Mesenchymal stem cell (in vitro differentiated cells and primary cell): Measurements from ENCODE around the gene TLX2.

Experiments used
- DNase-seq: peaks from one replicate; pipeline ENCODE4 v3.0.0-alpha.2; 2013
- H2AFZ ChIP-seq: one replicate; pipeline ENCODE4 v1.6.1; 2013; ENCODE audit warnings: low read depth, mild to moderate bottlenecking, control low read depth, inconsistent platforms, low read length, moderate library complexity
- H2AK5ac ChIP-seq: 2 replicates; pipeline ENCODE4 v1.6.1; 2013; ENCODE audit warnings: low read length, moderate library complexity, mild to moderate bottlenecking, inconsistent platforms; ENCODE audit not compliant: severe bottlenecking
- H2BK120ac ChIP-seq: one replicate; pipeline ENCODE4 v1.6.1; 2013; ENCODE audit warnings: low read depth, mild to moderate bottlenecking, inconsistent platforms, low read length, moderate library complexity
- H2BK12ac ChIP-seq, 2 experiments: one replicate each; pipeline ENCODE4 v1.6.1; 2013; ENCODE audit warnings: inconsistent platforms in 2 of 2, low read length in 2 of 2, mild to moderate bottlenecking in 2 of 2, moderate library complexity in 2 of 2, control low read depth in 1 of 2
- H2BK15ac ChIP-seq: one replicate; pipeline ENCODE4 v1.6.1; 2013; ENCODE audit warnings: mild to moderate bottlenecking, low read depth, inconsistent platforms; ENCODE audit not compliant: poor library complexity, severe bottlenecking
- H2BK5ac ChIP-seq: 2 replicates; pipeline ENCODE4 v1.6.1; 2013; ENCODE audit warnings: low read depth, mild to moderate bottlenecking, low read length, control low read depth, inconsistent platforms; ENCODE audit not compliant: poor library complexity, severe bottlenecking
- H3K14ac ChIP-seq, 2 experiments: one replicate each; pipeline ENCODE4 v1.6.1; 2013; ENCODE audit warnings: inconsistent platforms in 2 of 2, low read length in 2 of 2, control low read depth in 1 of 2, mild to moderate bottlenecking in 1 of 2, moderate library complexity in 1 of 2
- H3K18ac ChIP-seq, 2 experiments: one replicate each; pipeline ENCODE4 v1.6.1; 2013; ENCODE audit warnings: inconsistent platforms in 2 of 2, low read length in 2 of 2, control low read depth in 1 of 2, low read depth in 1 of 2, mild to moderate bottlenecking in 1 of 2
- H3K23ac ChIP-seq, 2 experiments: one replicate each; pipeline ENCODE4 v1.6.1; 2013; ENCODE audit warnings: inconsistent platforms in 2 of 2, low read length in 2 of 2, mild to moderate bottlenecking in 2 of 2, moderate library complexity in 2 of 2, control low read depth in 1 of 2
- H3K27ac ChIP-seq: 2 replicates; pipeline ENCODE4 v1.5.1; 2013; ENCODE audit warnings: mild to moderate bottlenecking, moderate library complexity, low read length, control low read depth, inconsistent platforms; ENCODE audit not compliant: poor library complexity, severe bottlenecking
- H3K27me3 ChIP-seq, 2 experiments: 2 replicates each; pipeline versions ENCODE4 v1.6.1 to v1.7.0; 2013; ENCODE audit warnings: low read length in 2 of 2, mild to moderate bottlenecking in 2 of 2, moderate library complexity in 2 of 2, control low read depth in 1 of 2, inconsistent platforms in 1 of 2; ENCODE audit not compliant: control insufficient read depth in 1 of 2, insufficient read depth in 1 of 2
- H3K36me3 ChIP-seq, 2 experiments: 2 replicates each; pipeline versions ENCODE4 v1.6.1 to v1.7.0; 2013; ENCODE audit warnings: low read length in 2 of 2, control low read depth in 1 of 2, inconsistent platforms in 1 of 2, low read depth in 1 of 2, mild to moderate bottlenecking in 1 of 2; ENCODE audit not compliant: insufficient read depth in 2 of 2, control insufficient read depth in 1 of 2
- H3K4ac ChIP-seq, 2 experiments: one replicate each; pipeline ENCODE4 v1.6.1; 2013; ENCODE audit warnings: inconsistent platforms in 2 of 2, low read length in 2 of 2, mild to moderate bottlenecking in 2 of 2, moderate library complexity in 2 of 2, control low read depth in 1 of 2, low read depth in 1 of 2
- H3K4me1 ChIP-seq: 2 replicates; pipeline ENCODE4 v1.6.1; 2013; ENCODE audit warnings: low read depth, low read length, control low read depth; ENCODE audit not compliant: control insufficient read depth, insufficient read depth
- H3K4me2 ChIP-seq: 2 replicates; pipeline ENCODE4 v1.6.1; 2013; ENCODE audit warnings: low read length, mild to moderate bottlenecking, inconsistent platforms; ENCODE audit not compliant: poor library complexity, severe bottlenecking
- H3K4me3 ChIP-seq, 2 experiments: 2 replicates each; pipeline versions ENCODE4 v1.5.1 to v1.7.0; 2013; ENCODE audit warnings: low read length in 2 of 2, mild to moderate bottlenecking in 2 of 2, control low read depth in 1 of 2, low read depth in 1 of 2; ENCODE audit not compliant: insufficient read depth in 1 of 2
- H3K79me1 ChIP-seq: replicated peaks from 2 replicates; pipeline ENCODE4 v1.6.1; 2013; ENCODE audit warnings: mild to moderate bottlenecking, control low read depth, low read length, inconsistent platforms; ENCODE audit not compliant: poor library complexity, severe bottlenecking
- H3K9ac ChIP-seq: 2 replicates; pipeline ENCODE4 v1.7.0; 2013; ENCODE audit warnings: mild to moderate bottlenecking, low read length, moderate library complexity
- H3K9me3 ChIP-seq: 2 replicates; pipeline ENCODE4 v1.7.0; 2013; ENCODE audit warnings: mild to moderate bottlenecking, low read length; ENCODE audit not compliant: control insufficient read depth
- H4K8ac ChIP-seq: one replicate; pipeline ENCODE4 v1.6.1; 2013; ENCODE audit warnings: inconsistent platforms, mild to moderate bottlenecking, low read length, moderate library complexity
- H4K91ac ChIP-seq: one replicate; pipeline ENCODE4 v1.6.1; 2013; ENCODE audit warnings: mild to moderate bottlenecking, low read length, inconsistent platforms
- WGBS: methylation state at CpG from one replicate; pipeline ENCODE4 v1.1.7; 2013; ENCODE audit warnings: mixed read lengths; 5-methylcytosine and 5-hydroxymethylcytosine counted together

Gene TLX2

DNA sequence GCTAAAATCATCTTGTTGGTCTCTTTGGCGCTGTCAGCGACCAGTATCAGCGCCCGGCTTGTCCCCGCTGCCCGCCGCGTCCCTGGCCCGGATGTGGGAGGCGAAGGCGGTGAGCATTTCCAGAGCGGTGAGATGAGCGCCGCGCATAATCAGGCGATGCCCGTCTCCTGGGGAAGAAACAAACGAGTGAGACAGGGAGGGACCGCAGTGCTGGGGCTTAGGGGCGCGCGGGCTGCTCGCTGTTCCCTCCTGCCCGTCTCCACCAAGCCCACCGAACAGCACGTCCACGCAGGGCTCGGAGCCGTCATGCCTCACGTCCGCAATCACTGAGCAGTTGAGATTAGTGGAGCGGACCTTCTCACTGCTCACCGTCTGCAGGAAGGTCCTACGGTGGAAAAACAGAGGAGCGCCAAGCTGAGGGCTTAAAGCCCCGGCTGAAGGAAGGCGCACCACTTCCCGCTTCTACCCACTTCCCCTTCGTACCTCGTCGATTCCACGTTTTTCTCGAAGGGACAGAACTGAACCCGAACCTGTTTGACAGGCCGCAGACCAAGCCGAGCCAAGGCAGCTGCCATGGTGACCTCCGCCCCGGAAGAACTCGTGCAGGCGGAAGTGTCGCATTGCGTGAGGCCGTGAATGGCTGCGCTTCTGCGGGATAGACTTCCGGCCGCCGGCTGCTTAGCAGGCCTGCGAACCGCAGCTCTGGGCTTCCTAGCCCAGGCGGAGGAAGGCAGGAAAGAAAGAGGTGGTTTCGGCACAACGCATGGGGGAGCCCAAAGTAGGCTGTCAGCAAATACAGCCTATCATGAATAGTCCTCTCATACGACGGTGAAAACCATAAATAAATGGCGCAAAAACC, 41.9 kb upstream of the TLX2 start, which contains the start of gene MRPL53:
Gene MRPL53 (minus strand): TSS at position 595 of the 859 bp plus-strand sequence. CDS start 20 bp downstream, at position 575.
- under 1% methylated on average over 66 of the region's 66 CpGs for WGBS
- peak within 1 kb of the TSS in 1 of 2 experiments; percentile 33 for H2BK12ac ChIP-seq
- peak within 1 kb of the TSS in 1 of 2 experiments; percentile 100 for H3K14ac ChIP-seq
- peaks cover 11% of the 10 kb centered on the region for H3K4me1 ChIP-seq
- peaks cover 6% of the 10 kb centered on the region for H3K79me1 ChIP-seq
- no peak within 1 kb of the TSS for H2BK120ac ChIP-seq
- H4K8ac ChIP-seq: peak within 1 kb of the TSS; percentile 98
- H3K9me3 ChIP-seq: no peaks in the 10 kb centered on the region
- peak within 1 kb of the TSS; percentile 89 for H3K4me2 ChIP-seq
- H3K36me3 ChIP-seq: peaks cover 23 to 29% of the 10 kb centered on the region in 2 experiments
- peak within 1 kb of the TSS; percentile 73 to 99 for H3K4ac ChIP-seq
- peak within 1 kb of the TSS; percentile 94 for H2AFZ ChIP-seq
- H2BK5ac ChIP-seq: no peak within 1 kb of the TSS
- peak within 1 kb of the TSS in 1 of 2 experiments; percentile 100 for H3K23ac ChIP-seq
- H3K27me3 ChIP-seq: no peaks in the 10 kb centered on the region
- peak within 1 kb of the TSS; percentile 88 for H4K91ac ChIP-seq
- no peak within 1 kb of the TSS for H2BK15ac ChIP-seq
- H3K18ac ChIP-seq: peak within 1 kb of the TSS; percentile 98 to 100
- peak within 1 kb of the TSS; percentile 95 for H3K27ac ChIP-seq
- peak; percentile 96 for DNase-seq
- H3K4me3 ChIP-seq: peak within 1 kb of the TSS; percentile 79 to 89
- H2AK5ac ChIP-seq: peak within 1 kb of the TSS; percentile 78
- peak within 1 kb of the TSS; percentile 86 for H3K9ac ChIP-seq

- H4K91ac ChIP-seq: peak overlapping the region; percentile 88
- peaks cover 10% of the 10 kb centered on the region for H3K79me1 ChIP-seq
- H3K9ac ChIP-seq: peak overlapping the region; percentile 86
- H3K4me1 ChIP-seq: peaks cover 11% of the 10 kb centered on the region
- H3K4ac ChIP-seq: peak overlapping the region; percentile 73 to 96
- no peaks in the 10 kb centered on the region for H3K9me3 ChIP-seq
- 39% methylated on average over 6 of the region's 7 CpGs for WGBS
- no peak overlapping the region for H2BK15ac ChIP-seq
- H2BK12ac ChIP-seq: no peak overlapping the region
- DNase-seq: no peak
- no peaks in the 10 kb centered on the region for H3K27me3 ChIP-seq
- peak overlapping the region in 1 of 2 experiments; percentile 79 for H3K4me3 ChIP-seq
- peak overlapping the region; percentile 89 for H3K4me2 ChIP-seq
- H3K27ac ChIP-seq: peak overlapping the region; percentile 95
- peak overlapping the region; percentile 49 for H2AK5ac ChIP-seq
- no peak overlapping the region for H3K23ac ChIP-seq
- H2BK120ac ChIP-seq: no peak overlapping the region
- peak overlapping the region in 1 of 2 experiments; percentile 61 for H3K14ac ChIP-seq
- peak overlapping the region; percentile 98 for H4K8ac ChIP-seq
- H3K18ac ChIP-seq: peak overlapping the region; percentile 94 to 98
- H3K36me3 ChIP-seq: peaks cover 27 to 33% of the 10 kb centered on the region in 2 experiments
- no peak overlapping the region for H2BK5ac ChIP-seq
- peak overlapping the region; percentile 83 for H2AFZ ChIP-seq
These were observed 41.3 kb upstream of the TLX2 start for GRCh38 chr2:74472945-74473258.

DNA sequence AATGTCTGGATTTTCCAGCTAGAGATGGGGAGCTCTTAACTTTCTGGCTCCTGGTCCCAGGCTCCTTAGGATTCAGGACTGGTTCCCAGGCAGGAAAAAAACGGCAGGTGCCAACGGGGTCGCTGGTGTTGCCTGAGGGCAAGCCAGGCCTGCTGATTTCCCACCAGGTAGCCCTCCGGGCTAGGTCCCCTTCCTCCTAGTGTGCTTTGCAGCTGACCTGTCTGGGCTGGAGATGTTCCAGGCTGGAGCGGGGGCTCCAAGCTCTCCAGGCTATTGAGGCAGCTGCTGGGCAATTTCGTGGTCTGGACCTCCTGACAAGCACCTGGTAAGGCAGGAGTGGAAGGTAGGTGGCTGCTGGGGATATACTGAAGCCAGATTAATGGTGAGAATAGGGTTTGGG, 39.8 kb upstream of the TLX2 start:
- no peak overlapping the region for H3K9ac ChIP-seq
- peaks cover 11% of the 10 kb centered on the region for H3K4me1 ChIP-seq
- no peak overlapping the region for H4K8ac ChIP-seq
- H3K23ac ChIP-seq: no peak overlapping the region
- peaks cover 12% of the 10 kb centered on the region for H3K79me1 ChIP-seq
- no peak overlapping the region for H2AFZ ChIP-seq
- H3K4me3 ChIP-seq: no peak overlapping the region
- H3K27me3 ChIP-seq: no peaks in the 10 kb centered on the region
- H2BK5ac ChIP-seq: no peak overlapping the region
- H3K14ac ChIP-seq: no peak overlapping the region
- no peak overlapping the region for H4K91ac ChIP-seq
- H3K36me3 ChIP-seq: peaks cover 27 to 39% of the 10 kb centered on the region in 2 experiments
- no peak overlapping the region for H2BK15ac ChIP-seq
- H3K4ac ChIP-seq: no peak overlapping the region
- H2BK12ac ChIP-seq: no peak overlapping the region
- H3K4me2 ChIP-seq: no peak overlapping the region
- no peak overlapping the region for H2BK120ac ChIP-seq
- WGBS: 95% methylated on average over 6 of the region's 6 CpGs
- H3K27ac ChIP-seq: no peak overlapping the region
- no peak overlapping the region for H2AK5ac ChIP-seq
- H3K18ac ChIP-seq: no peak overlapping the region
- H3K9me3 ChIP-seq: no peaks in the 10 kb centered on the region
- no peak for DNase-seq

DNA sequence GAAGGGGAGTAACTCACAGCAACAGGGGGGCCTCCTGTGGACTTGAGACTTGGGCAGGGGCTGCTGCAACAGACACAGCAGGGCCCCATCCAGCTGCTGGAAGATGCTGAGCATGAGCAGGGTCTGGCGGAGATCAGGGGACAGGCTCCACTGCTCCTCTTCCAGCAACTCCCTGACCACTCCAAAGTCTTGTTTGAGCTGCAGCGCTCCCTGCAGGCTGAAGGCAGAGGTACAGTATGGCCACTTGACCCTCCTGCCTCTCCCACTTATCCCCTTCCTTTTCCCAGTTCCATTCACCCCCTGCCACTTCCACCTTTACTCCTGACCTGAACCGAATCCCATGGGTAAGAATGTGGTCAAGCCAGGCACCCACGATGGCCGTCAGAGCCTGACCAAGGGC, 39.4 kb upstream of the TLX2 start:
- Histone ChIP-seq H2BK5ac (no peak overlapping the region), H3K4me2 (no peak overlapping the region), H2BK15ac (no peak overlapping the region), H3K9me3 (no peaks in the 10 kb centered on the region), H3K27me3 (no peaks in the 10 kb centered on the region), H3K4ac (no peak overlapping the region), H3K18ac (no peak overlapping the region), H4K8ac (no peak overlapping the region), H2BK120ac (no peak overlapping the region), H3K9ac (no peak overlapping the region), H2BK12ac (no peak overlapping the region), H3K23ac (no peak overlapping the region), H3K27ac (no peak overlapping the region), H3K14ac (no peak overlapping the region), H4K91ac (no peak overlapping the region), H3K4me3 (no peak overlapping the region), H3K36me3 (peaks cover 27 to 43% of the 10 kb centered on the region in 2 experiments), H3K79me1 (peaks cover 13% of the 10 kb centered on the region), H2AK5ac (no peak overlapping the region), H3K4me1 (peaks cover 11% of the 10 kb centered on the region), H2AFZ (no peak overlapping the region)
- 99% methylated on average over 5 of the region's 5 CpGs for WGBS
- no peak for DNase-seq
